ENCODE results near the gene NCOR2. TPM values are rescaled to one million over a fixed set of nuclear protein-coding genes. Genes with fewer than 3 reads are reported as not detected.

The NCOR2 gene
- total and polyA plus RNA-seq, 12 donors = 16.9 to 243 (median 173) TPM

DNA sequence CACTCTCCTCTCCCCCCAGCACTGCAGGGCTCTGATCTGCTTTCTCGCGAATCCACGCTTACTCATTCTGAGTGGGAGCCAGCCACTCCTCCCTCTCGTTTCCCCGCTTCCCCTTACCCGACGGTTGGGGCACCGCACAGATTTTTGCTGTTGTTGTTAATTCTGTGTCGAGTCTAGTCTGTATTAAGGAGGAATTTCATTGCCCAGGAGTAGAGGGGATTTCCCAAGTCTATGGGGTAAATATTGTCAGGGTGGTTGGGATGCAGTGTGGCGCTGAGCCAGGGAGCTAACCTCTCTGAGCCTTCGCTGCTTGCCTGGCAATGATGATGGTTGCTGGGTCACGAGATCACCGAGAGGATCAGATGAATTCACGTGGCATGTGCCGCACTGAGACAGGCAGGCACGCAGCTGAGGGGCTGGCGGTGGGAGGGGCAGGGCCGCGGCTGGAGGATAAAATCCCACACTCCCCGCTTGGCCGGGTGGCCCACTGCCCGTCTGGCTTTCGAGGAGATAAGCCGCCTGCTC lies 18.5 kb downstream of the NCOR2 start:
- peak in 1 of 2 donors; percentile 40 for TF ChIP-seq POLR2A (IDR thresholded peaks at IDR 0.05)
- TF ChIP-seq, protein P1, sequence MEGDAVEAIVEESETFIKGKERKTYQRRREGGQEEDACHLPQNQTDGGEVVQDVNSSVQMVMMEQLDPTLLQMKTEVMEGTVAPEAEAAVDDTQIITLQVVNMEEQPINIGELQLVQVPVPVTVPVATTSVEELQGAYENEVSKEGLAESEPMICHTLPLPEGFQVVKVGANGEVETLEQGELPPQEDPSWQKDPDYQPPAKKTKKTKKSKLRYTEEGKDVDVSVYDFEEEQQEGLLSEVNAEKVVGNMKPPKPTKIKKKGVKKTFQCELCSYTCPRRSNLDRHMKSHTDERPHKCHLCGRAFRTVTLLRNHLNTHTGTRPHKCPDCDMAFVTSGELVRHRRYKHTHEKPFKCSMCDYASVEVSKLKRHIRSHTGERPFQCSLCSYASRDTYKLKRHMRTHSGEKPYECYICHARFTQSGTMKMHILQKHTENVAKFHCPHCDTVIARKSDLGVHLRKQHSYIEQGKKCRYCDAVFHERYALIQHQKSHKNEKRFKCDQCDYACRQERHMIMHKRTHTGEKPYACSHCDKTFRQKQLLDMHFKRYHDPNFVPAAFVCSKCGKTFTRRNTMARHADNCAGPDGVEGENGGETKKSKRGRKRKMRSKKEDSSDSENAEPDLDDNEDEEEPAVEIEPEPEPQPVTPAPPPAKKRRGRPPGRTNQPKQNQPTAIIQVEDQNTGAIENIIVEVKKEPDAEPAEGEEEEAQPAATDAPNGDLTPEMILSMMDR (IDR thresholded peaks at IDR 0.05) = no peak
- Histone ChIP-seq H3K36me3 (replicated peaks in 1 of 2) (no peaks in the 10 kb centered on the region), H3K27me3 (no peaks in the 10 kb centered on the region), H3K4me3 (no peak overlapping the region), H3K4me1 (replicated peaks in 1 of 2) (peaks cover 53 to 88% of the 10 kb centered on the region in 2 donors), H3K9me3 (replicated peaks in 1 of 3) (no peaks in the 10 kb centered on the region), H3K27ac (peak overlapping the region; percentile 26 to 89 (median 72))
- intact Hi-C loops (cut with DNase I) = no loop called here
- peak; percentile 72 to 92 (median 86) for DNase-seq
- 17 to 23% (median 20%) methylated on average over 13 to 24 of the region's 24 CpGs for WGBS, 4 donors

DNA sequence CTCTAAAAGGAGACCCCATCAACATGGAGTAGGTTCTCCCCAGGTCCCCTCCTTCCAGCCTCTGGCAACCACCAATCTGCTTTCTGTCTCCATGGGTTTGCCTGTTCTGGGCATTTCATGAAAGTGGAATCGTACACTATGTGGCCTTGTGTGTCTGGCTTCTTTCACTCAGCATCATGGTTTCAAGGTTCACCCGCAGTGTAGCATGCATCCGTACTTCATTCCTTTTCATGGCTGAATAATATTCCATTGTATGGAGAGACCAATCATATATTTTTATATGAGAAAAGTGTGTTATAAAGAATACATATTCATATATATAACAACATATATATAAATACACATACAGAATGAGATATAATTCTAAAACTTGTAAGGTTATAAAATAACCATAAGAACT lies 19.8 kb downstream of the NCOR2 start:
- Histone ChIP-seq H3K4me1 (replicated peaks in 1 of 2) (peaks cover 62 to 88% of the 10 kb centered on the region in 2 donors), H3K4me3 (no peak overlapping the region), H3K27ac (peak overlapping the region in 1 of 5 donors; percentile 88), H3K27me3 (no peaks in the 10 kb centered on the region), H3K9me3 (replicated peaks in 1 of 3) (no peaks in the 10 kb centered on the region), H3K36me3 (replicated peaks in 1 of 2) (no peaks in the 10 kb centered on the region)
- TF ChIP-seq, protein P1 (IDR thresholded peaks at IDR 0.05) = no peak
- no peak for TF ChIP-seq POLR2A (IDR thresholded peaks at IDR 0.05)
- no peak for DNase-seq
- WGBS, 4 donors = 72 to 84% (median 76%) methylated on average over 3 of the region's 3 CpGs
- intact Hi-C loops (cut with DNase I) = no loop called here

DNA sequence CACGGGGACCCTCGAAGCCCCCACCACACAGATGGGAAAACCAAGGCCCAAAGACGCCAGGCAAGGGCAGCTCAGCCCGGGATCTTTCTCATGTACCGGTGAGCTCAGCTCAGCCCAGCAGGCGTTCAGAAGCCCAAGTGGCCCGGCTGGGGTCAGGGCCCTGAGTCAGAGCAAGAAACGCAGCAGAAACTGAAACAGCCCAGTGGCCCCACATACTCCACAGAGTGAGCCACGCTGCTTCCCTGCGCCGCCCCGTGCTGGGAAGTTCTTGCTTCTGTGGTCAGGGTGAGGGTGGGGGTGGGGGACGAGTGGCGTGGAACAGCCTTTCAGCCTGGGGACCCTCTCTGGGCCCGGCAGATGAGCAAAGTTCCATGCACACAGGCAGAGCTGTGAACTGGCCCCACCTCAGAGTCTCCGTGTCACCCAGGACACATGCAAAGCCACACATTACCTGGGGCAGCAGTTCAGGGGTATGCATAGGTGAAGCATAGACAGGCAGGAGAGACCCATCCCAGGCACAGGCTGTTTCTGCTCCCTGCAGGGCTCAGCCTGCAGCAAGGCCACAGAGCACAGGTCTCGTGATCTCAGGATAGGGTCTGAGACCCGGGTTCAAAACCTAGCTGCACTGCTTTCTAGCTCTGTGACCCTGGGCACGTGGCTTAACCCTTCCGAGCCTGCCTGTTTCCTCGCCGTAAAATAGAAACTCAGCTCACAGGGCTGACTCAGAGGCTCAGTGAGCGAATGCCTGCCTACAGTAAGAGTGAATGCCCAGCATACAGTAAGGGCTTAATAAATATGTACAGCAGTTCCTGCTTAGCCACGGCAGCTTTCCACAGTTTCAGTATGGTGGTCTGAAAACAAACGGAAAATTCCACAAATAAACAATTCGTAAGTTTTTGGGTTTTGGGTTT lies 21.6 kb downstream of the NCOR2 start:
- peak overlapping the region; percentile 70 to 91 (median 81) for H3K27ac ChIP-seq
- intact Hi-C loops (cut with DNase I) = no loop called here

DNA sequence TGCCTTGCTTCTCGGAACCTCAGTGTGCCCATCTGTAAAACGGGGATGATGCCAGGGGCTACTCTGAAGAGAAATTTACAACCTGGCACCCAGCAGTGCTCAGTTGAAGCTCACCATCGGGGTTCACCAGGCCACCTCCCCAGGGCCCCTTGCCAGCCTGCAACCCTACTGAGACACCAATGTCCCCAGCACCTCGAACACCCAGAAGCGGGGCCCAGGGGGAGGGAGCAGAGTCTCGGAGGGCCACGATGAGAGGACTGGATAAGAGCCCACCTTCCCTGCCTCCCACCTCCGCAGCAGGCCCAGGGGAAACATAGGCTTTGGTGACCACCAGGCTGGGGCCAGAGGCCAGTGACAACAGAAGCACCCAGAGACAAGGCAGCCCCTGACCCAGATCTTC lies 22.4 kb downstream of the NCOR2 start:
- 66 to 83% (median 80%) methylated on average over 1 to 8 of the region's 8 CpGs for WGBS, 4 donors
- Histone ChIP-seq H3K27ac (peak overlapping the region; percentile 70 to 91 (median 81)), H3K4me1 (replicated peaks in 1 of 2) (peaks cover 54 to 73% of the 10 kb centered on the region in 2 donors), H3K27me3 (no peaks in the 10 kb centered on the region), H3K4me3 (no peak overlapping the region), H3K9me3 (replicated peaks in 1 of 3) (no peaks in the 10 kb centered on the region), H3K36me3 (replicated peaks in 1 of 2) (no peaks in the 10 kb centered on the region)
- intact Hi-C loops (cut with DNase I) = no loop called here
- DNase-seq = no peak
- TF ChIP-seq POLR2A (IDR thresholded peaks at IDR 0.05) = no peak
- TF ChIP-seq, protein P1 (IDR thresholded peaks at IDR 0.05) = no peak

More for the DNA sequence above, 21.6 kb downstream of the NCOR2 start:
- no peaks in the 10 kb centered on the region for H3K36me3 ChIP-seq (replicated peaks in 1 of 2)
- TF ChIP-seq POLR2A (IDR thresholded peaks at IDR 0.05) = peak in 1 of 2 donors; percentile 79
- TF ChIP-seq, protein P1 (IDR thresholded peaks at IDR 0.05) = no peak
- H3K4me3 ChIP-seq = no peak overlapping the region
- no peaks in the 10 kb centered on the region for H3K27me3 ChIP-seq
- DNase-seq = peak; percentile 69 to 95 (median 88)
- no peaks in the 10 kb centered on the region for H3K9me3 ChIP-seq (replicated peaks in 1 of 3)
- 23 to 40% (median 27%) methylated on average over 13 to 26 of the region's 26 CpGs for WGBS, 4 donors
- peaks cover 62 to 78% of the 10 kb centered on the region in 2 donors for H3K4me1 ChIP-seq (replicated peaks in 1 of 2)
